Measurements from ENCODE around the gene LYAR.
A peak's percentile ranks its signal among the peaks of the same experiment; 100 is the strongest.

The LYAR gene

GRCh38 chr4:4289941-4290850 lies at the start of gene LYAR, which contains the start of gene ZBTB49:
TSS of gene LYAR (minus strand) at chr4:4290154. CDS start at chr4:4283742, 6,412 bp downstream.
TSS of gene ZBTB49 (plus strand) at chr4:4290251. CDS start at chr4:4299946, 9,695 bp downstream.
- DNase-seq = peak; percentile 98

GRCh38 chr4:4339504-4340085 lies 49.6 kb upstream of the LYAR start:
- DNase-seq = no peak

GRCh38 chr4:4338210-4339001 lies 48.5 kb upstream of the LYAR start:
- no peak for DNase-seq

- DNase-seq = peak; percentile 83
Measured at GRCh38 chr4:4334798-4335520, 45.0 kb upstream of the LYAR start.

- DNase-seq = no peak
Measured at GRCh38 chr4:4333265-4333706, 43.3 kb upstream of the LYAR start.

GRCh38 chr4:4332529-4332928 lies 42.6 kb upstream of the LYAR start:
- DNase-seq = no peak

- no peak for DNase-seq
Measured at GRCh38 chr4:4330794-4331193, 40.8 kb upstream of the LYAR start.

- no peak for DNase-seq
Measured at GRCh38 chr4:4329496-4329895, 39.5 kb upstream of the LYAR start.

GRCh38 chr4:4328840-4329239 lies 38.9 kb upstream of the LYAR start:
- DNase-seq = no peak

GRCh38 chr4:4328206-4328605 lies 38.3 kb upstream of the LYAR start:
- no peak for DNase-seq

- DNase-seq = no peak
Measured at GRCh38 chr4:4327652-4328121, 37.7 kb upstream of the LYAR start.

- DNase-seq = no peak
Measured at GRCh38 chr4:4326166-4326565, 36.2 kb upstream of the LYAR start.

GRCh38 chr4:4325321-4325720 lies 35.4 kb upstream of the LYAR start:
- DNase-seq = no peak

GRCh38 chr4:4323705-4324534 lies 34.0 kb upstream of the LYAR start:
- no peak for DNase-seq

GRCh38 chr4:4321951-4322688 lies 32.2 kb upstream of the LYAR start:
- DNase-seq = no peak

- no peak for DNase-seq
Measured at GRCh38 chr4:4320951-4321714, 31.2 kb upstream of the LYAR start.

- no peak for DNase-seq
Measured at GRCh38 chr4:4320528-4320927, 30.6 kb upstream of the LYAR start.

GRCh38 chr4:4317496-4318232 lies 27.7 kb upstream of the LYAR start:
- no peak for DNase-seq

GRCh38 chr4:4316150-4316495 lies 26.2 kb upstream of the LYAR start:
- no peak for DNase-seq
